Osteocyte (in vitro differentiated cells): ENCODE data around the gene DAPK1. TPM values are rescaled to one million over a fixed set of nuclear protein-coding genes. Genes with fewer than 3 reads are reported as not detected.

Experiments
- DNase-seq: peaks from one replicate; pipeline ENCODE4 v3.0.0; 2021; ENCODE audit warnings: mixed read lengths; ENCODE audit not compliant: unreplicated experiment; ENCODE audit errors: extremely low spot score
- H3K27ac Mint-ChIP-seq: one replicate; pipeline ENCODE4 v1.8.0; 2021; ENCODE audit warnings: mild to moderate bottlenecking, mixed read lengths; ENCODE audit not compliant: unreplicated experiment
- H3K27me3 Mint-ChIP-seq: one replicate; pipeline ENCODE4 v1.8.0; 2021; ENCODE audit warnings: mixed read lengths; ENCODE audit not compliant: unreplicated experiment
- H3K36me3 Mint-ChIP-seq: one replicate; pipeline ENCODE4 v1.8.0; 2021; ENCODE audit warnings: mixed read lengths; ENCODE audit not compliant: unreplicated experiment
- H3K4me1 Mint-ChIP-seq: one replicate; pipeline ENCODE4 v1.8.0; 2021; ENCODE audit warnings: mixed read lengths; ENCODE audit not compliant: unreplicated experiment
- H3K4me3 Mint-ChIP-seq: one replicate; pipeline ENCODE4 v1.8.0; 2021; ENCODE audit warnings: mild to moderate bottlenecking, moderate library complexity, mixed read lengths; ENCODE audit not compliant: unreplicated experiment
- H3K9me3 Mint-ChIP-seq: one replicate; pipeline ENCODE4 v1.8.0; 2021; ENCODE audit warnings: mixed read lengths; ENCODE audit not compliant: unreplicated experiment
- total RNA-seq: library from RNA; stranded (reverse); gene quantifications from 2 replicates; pipeline ENCODE4 v1.2.1, GENCODE V29; 2021
- TF ChIP-seq, protein P1 (sequence below): fragments of 200-600 bp; sonication (generic); IDR thresholded peaks from 2 replicates; pipeline ENCODE4 v1.5.0; 2021; ENCODE audit warnings: antibody characterized with exemption, mild to moderate bottlenecking, moderate library complexity

The DAPK1 gene
- total RNA-seq, 1 donor from 2014 or later = 304 TPM

DNA sequence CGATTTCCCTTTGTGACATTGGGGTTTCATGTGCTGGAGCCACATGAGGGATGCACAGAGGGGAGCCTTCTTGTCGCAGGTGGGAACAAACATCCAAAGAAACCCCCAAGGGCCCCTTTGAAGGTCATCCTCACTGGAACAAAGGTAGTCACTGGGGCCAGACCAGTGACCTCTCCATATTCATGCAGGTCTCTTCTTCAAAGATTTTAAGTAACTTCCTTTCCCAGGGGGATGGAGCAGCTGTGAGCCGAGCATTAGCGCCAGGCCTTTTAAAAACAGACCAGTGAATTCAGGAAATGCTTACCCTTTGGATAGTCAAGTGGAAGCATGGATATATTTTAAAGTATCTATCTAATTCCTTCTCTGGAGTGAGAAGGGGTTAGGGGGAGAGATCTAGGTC lies 33.0 kb downstream of the DAPK1 start:
- Mint-ChIP-seq H3K4me3 (no peak overlapping the region), H3K36me3 (peaks cover 41% of the 10 kb centered on the region), H3K4me1 (peaks cover 65% of the 10 kb centered on the region), H3K9me3 (no peaks in the 10 kb centered on the region), H3K27ac (peak overlapping the region; percentile 50), H3K27me3 (no peaks in the 10 kb centered on the region)
- no peak for DNase-seq
- TF ChIP-seq, protein P1, sequence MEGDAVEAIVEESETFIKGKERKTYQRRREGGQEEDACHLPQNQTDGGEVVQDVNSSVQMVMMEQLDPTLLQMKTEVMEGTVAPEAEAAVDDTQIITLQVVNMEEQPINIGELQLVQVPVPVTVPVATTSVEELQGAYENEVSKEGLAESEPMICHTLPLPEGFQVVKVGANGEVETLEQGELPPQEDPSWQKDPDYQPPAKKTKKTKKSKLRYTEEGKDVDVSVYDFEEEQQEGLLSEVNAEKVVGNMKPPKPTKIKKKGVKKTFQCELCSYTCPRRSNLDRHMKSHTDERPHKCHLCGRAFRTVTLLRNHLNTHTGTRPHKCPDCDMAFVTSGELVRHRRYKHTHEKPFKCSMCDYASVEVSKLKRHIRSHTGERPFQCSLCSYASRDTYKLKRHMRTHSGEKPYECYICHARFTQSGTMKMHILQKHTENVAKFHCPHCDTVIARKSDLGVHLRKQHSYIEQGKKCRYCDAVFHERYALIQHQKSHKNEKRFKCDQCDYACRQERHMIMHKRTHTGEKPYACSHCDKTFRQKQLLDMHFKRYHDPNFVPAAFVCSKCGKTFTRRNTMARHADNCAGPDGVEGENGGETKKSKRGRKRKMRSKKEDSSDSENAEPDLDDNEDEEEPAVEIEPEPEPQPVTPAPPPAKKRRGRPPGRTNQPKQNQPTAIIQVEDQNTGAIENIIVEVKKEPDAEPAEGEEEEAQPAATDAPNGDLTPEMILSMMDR = no peak

DNA sequence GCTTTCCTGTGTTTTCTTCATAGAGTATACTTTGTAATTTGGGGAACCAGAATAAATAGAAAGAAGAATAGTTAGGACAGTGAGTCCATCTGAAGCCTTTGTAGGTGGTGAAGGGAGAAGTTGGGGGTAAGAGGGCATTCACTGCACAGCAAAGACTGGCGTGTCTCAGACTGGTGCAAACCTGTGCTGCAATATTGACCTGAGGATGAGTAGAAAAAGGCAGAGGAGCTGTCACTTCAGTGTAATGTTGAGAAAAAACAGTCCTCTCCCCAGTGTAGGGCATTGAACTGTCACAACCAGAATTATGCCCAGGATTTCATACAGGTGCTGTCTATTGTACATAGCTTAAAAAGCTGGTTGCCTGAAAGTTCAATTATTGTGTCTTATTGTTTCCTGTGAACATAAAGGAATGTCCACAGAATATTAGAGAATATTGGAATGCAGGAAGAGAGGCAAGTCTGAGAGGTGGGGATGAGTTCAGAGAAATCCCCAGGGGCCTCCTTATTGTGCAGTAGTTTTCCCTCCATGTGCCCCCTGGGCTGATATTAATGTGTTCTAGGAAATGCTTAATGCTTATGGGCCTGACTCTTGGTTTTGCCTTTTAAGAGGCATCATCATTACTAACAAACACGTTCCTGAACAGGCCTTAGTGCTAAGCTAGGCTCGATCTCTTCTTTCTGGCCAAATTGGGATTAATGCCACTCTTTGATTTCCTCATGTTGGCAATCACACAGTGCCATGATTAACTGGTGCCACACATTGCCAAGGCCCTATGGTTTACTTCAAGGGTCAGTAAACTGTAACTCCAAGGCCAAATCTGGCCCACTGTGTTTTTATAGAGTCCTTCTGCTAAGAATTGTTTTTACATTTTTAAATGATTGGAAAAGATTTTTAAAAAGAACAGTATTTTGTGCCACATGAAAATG lies 34.0 kb downstream of the DAPK1 start:
- peak overlapping the region; percentile 50 for H3K27ac Mint-ChIP-seq
- H3K4me3 Mint-ChIP-seq = no peak overlapping the region
- TF ChIP-seq, protein P1 = no peak
- DNase-seq = no peak
- H3K4me1 Mint-ChIP-seq = peaks cover 64% of the 10 kb centered on the region
- H3K27me3 Mint-ChIP-seq = no peaks in the 10 kb centered on the region
- H3K9me3 Mint-ChIP-seq = no peaks in the 10 kb centered on the region
- H3K36me3 Mint-ChIP-seq = peaks cover 35% of the 10 kb centered on the region

DNA sequence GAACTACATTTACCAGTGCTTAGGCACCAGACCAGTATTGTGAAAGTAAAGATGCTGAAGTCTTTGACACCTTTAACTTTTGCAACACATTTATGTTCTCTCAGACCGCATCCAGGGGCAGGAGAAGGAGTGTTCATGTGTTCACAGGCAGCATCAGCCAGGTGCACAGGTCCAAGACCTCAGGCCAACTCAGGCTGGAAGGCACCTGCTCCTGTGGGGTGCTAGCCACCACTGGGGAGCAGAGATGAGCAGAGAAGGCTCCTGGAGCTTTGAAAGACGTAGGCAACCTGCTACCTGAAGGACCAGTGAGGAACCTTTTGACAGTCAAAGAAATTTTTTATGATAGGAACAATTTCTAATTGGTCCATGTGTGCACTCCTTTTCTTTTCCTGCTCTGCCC lies 35.6 kb downstream of the DAPK1 start:
- TF ChIP-seq, protein P1 = no peak
- no peak for DNase-seq
- Mint-ChIP-seq H3K4me1 (peaks cover 63% of the 10 kb centered on the region), H3K36me3 (peaks cover 32% of the 10 kb centered on the region), H3K9me3 (no peaks in the 10 kb centered on the region), H3K4me3 (no peak overlapping the region), H3K27ac (no peak overlapping the region), H3K27me3 (no peaks in the 10 kb centered on the region)

DNA sequence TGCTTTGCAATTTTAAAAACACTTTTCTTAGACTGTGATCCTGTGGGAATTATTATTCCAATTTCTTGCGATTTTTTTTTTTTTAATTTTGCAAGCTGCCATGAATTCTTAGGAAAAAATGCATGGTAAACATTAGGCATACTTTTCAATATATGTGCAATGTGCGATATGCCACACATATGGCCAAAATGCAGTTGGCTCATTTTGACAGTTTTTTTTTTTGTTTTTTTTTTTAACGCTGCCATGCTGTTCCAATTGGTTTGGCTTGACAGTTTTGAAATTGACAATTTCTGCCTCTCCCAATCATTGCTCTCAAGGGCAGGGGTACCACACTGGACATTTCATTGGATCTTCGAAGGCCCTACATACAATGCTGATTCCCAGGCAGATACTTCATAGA lies 36.4 kb downstream of the DAPK1 start:
- no peaks in the 10 kb centered on the region for H3K27me3 Mint-ChIP-seq
- H3K4me3 Mint-ChIP-seq = no peak overlapping the region
- peaks cover 30% of the 10 kb centered on the region for H3K36me3 Mint-ChIP-seq
- no peak for DNase-seq
- H3K4me1 Mint-ChIP-seq = peaks cover 60% of the 10 kb centered on the region
- TF ChIP-seq, protein P1 = no peak
- no peaks in the 10 kb centered on the region for H3K9me3 Mint-ChIP-seq
- no peak overlapping the region for H3K27ac Mint-ChIP-seq

DNA sequence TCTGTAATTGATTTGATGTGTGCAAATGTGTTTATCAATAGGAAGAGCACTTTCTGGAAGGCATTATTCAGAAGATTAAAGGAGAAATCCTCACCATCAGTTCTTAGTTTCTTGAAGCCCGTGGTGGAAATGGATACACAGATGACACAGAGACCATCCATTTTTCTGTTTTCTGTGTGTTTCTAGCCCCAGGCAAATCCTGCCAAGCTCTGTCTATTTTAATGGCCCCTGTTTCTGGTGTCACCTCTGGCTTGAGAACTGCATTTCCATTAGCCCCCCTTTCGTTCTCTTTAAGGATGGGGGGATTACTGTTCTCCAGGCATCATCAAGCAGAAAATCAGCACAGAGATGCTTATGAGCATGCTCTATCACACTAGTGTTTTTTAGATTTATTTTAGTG lies 37.3 kb downstream of the DAPK1 start:
- DNase-seq = no peak
- H3K9me3 Mint-ChIP-seq = no peaks in the 10 kb centered on the region
- H3K4me1 Mint-ChIP-seq = peaks cover 51% of the 10 kb centered on the region
- H3K27me3 Mint-ChIP-seq = no peaks in the 10 kb centered on the region
- H3K4me3 Mint-ChIP-seq = no peak overlapping the region
- no peak overlapping the region for H3K27ac Mint-ChIP-seq
- TF ChIP-seq, protein P1 = no peak
- peaks cover 24% of the 10 kb centered on the region for H3K36me3 Mint-ChIP-seq
